Activated T-helper 9 cell treated with anti-CD3 and anti-CD28 coated beads, Interleukin-2, amount 50 U/mL, for 16 hours (primary cell): ENCODE results near the gene PMM2.
A peak's percentile ranks its signal among the peaks of the same experiment; 100 is the strongest.

Experiments used
- DNase-seq: peaks from one replicate; pipeline ENCODE4 v3.0.0-alpha.2; 2020; ENCODE audit warnings: low read depth

The PMM2 gene

DNA sequence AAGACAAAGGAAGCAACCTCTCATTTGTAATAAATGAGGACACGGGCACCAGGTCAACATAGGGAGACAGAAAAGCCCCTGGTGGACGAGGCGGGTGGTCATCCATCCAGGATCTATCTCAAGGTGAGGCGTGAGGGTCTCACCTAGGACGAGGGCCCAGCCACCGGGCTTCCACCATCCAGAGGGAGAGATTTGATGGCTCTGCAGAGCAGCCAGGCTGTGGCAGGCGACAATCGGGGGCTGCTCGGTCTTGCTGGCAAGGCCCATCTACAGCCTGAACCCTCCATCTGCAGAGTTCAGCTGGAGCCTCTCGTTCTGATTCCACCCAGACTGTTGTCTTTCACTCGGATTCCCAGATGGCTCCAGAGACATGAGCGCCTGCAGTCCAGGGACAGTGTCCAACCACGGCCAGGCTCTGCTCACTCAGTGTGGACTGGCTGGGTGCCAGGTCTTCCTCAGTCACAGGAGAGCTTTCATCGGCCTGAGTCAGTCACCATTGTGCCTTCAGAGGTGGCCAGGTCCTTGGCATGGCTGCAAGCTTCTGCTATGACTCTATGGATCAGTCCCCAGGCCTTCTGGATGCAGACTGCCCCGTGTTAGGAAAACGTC, 90.4 kb downstream of the PMM2 start:
- DNase-seq, result no peak

DNA sequence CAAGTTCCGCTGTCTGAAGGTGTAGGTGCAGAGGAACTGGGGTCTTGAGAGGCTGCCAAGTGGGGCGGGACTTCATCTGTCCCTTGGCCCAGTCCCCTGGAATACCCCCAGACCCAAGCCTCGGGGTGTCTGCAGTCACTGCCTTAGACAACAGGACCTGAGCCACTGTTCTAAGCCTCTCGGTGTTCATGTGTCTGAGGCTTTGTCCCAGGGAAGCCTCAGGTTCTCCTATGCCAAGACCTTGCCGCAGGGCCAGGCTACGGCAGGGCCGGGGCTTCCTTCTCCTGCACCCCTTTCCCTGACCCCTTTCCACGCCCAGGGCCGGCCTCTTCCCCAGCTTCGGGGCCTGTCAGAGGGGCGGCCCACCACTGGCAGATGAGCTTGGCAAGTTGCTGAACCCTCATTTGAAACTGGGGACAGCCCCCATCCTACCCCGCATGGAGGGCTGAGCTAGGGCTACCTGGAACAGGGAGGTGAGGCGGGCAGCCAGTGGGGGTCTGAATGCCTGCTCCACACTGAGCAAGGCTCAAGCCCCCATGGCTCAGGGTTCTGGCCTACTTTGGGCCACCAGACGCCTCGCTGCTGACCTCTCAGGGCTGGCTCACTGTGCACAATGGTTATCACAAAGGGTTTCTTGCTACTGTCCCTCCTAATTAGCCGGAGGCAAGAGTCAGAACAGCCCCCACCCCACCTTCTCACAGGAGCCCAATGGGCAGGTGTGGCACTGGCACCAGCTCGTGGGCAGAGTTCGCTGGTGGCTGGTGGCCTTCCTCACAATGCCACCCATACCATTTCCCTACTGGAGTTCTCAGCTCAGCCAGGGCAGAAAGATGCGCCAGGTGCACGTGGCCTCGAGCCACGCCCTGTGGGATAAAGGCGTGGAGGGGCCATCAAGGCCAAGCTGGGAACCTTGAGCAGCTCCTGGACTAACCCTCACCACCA, 91.6 kb downstream of the PMM2 start:
- no peak for DNase-seq

DNA sequence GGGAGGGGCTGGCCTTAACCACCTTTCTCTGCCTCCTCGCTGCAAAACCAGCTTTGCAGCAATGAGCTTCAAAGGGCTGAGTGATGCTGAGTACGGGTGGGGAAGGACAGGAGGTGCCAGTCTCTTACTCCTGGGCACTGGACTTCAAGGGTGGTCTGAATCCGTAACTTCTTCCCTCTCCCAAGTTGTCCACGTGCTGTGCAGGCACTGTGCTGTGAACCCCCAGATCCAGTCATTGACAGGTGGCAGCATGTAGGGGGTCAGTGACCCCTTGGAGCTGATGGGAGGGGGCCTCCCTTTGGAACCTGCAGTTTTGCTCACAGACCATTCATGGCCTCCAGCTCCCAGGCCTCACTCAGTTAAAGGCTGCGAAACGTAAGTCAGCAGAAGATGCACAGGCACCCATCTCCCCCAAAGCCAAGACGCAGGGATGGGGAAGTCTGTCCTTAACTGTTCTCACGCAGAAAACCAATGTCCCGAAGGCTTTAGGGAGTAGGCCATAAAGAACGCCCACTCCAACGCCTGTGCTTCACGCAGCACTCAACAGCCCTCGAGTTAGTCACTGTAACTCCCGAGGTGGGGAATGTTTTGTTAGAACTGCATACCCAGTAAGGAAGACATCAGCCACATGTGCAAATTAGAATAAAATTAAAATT, 92.4 kb downstream of the PMM2 start:
- no peak for DNase-seq

DNA sequence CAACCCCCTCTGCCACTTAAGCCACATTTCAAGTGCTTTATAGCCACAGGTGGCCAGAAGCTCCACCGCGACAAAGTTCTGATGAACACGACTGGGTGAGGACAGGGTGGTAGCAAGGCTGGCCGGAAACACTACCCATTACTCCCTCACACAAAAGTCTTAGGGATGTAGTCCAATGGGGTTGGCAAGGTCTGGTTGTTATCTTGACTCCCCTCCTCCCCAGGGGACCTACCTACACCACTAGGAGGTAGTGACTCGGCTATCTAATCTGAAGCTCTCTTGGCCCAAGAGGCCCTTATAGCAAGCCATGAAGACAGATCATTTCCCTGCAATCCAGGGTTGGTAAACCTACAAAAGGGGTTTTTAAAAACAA, 92.9 kb downstream of the PMM2 start:
- DNase-seq, result no peak

DNA sequence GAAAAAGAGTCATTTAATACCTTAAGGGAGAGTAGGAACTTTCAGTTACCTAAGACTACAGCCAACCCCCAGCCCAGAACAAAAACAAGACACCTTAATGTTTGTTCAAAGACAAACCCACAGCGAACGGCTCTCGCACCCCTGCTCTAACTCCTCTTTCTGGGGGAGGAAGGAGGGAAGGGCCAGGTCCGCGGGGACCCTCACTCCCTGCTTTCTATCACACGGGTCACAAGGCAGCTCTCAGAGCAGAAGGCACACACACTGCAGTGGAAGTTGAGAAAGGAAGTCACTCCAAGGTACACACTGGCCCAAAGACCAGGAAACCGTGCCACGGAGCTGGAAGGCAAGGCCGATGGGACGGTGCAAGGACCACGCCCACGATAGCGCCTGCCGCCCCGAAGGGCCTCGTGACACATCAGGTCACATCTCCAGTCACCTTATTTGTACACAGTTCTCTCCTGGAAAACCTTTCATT, 94.5 kb downstream of the PMM2 start:
- DNase-seq, result peak; percentile 26

DNA sequence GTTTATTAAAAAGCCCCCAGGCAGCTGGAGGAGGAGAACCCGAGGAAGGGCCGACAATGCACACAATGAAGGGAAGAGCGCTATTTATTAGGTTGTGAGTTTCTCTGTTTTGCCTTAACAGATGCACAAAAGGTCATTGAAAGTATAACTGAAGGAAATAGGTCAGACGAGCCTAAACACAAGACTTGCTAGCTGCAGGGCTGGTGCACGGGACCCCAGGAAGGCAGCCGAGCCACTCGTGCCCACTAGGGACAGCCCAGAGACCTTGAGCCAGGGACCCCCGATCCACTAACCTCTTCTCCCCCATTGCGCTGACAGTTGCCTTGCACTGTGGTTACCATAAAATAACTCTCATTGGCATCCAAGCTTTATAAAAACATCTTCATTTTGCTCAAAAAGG, 95.8 kb downstream of the PMM2 start:
- DNase-seq, result no peak

DNA sequence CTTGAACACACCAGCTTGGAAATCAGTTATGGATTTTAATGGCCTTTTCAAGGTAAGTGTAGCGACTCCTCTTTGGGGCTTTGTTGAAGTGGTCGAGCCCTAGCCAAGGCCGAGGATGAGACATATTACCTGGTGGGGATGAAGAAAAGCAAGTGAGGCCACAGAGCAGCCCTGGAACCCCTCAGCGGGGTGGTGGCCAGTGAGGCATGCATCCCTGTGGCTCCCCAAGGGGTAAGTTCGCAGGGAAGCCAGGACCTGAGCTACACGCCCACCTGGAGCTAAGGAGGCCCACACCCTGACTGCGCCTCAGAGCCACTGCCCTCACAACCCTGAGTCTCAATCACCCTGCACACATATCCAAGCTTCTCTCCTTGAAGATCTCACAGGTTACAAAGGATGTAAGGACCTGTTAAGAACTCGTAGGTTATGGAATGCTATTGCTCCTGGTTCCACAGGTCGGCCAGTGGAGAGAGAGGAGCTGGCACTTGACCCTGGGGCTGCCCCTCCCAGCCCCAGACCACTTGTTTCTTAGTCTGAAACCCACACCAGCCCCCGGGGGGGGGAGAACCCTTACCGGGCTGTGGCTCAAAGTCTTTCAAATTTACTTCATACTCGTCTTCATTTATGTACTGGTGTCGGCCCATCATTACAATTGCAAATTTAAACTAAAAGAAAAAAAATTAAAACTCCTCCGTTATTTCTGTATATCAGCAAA, 96.5 kb downstream of the PMM2 start:
- DNase-seq, result no peak

DNA sequence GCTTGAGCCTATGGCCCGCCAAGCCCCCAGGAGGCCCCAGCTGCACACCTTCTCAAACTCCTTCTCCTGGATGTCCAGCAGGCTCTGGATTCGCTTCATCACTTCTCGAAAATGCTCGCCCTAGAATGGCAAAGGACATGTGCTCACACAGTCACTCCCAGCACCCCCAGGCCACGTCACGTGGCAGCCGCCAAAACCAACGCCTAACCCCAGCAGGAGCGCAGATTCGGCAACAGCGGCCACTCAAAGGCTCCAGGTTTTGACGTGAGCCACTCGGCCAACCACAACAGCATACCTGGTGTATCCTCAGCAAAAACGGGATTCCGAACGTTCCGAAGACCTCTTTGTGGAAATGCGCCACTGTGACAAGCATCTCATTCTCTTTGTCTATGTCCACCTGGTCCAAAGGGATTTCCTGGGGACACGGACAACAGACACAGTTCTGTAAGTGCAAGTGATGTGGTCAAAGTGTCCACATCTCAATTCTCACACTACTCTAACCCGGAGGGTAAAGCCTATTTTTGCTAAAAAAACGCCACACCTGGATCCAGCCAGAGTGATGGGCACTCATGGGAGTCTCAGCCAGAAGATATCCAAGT, 97.2 kb downstream of the PMM2 start:
- no peak for DNase-seq

DNA sequence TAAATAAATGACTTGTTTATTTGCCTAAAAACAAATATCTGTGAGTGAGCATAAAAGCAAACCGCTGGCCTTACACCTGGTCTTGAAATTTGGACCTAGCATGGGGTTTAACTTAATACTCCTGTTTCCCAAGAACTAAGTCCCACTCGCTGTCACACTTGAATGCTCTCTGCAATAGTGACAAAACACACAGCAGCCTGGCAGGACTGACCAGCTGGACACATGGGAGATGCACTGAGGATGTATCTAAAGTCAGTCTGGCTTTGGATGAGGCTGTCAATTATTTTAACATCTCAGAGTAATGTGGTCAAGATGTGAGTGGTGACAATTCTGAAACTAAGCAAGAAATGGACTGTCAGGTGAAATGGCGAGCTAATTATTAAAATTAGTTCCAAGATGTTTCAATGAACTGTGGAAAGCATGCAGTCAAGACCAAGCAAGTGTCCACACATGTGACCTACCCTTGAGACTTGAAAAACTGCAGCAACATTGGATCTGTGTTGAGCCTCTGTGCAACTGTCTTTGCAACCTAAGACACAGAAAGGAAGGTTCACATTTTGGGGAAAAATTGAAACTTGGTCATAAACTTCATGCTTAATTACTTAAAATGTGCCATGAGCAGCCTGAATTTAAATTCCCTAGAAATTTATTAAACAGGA, 101.2 kb downstream of the PMM2 start:
- DNase-seq, result no peak
